HG03378 (cell line): ENCODE results near the gene OR4M1.
"Not testable (repeated sequence)": the region's sequence is repeated elsewhere in the genome, so short reads cannot be mapped to it uniquely, and the experiment has no call there.

Experiments used
- ATAC-seq: cut with Tn5 transposase; IDR thresholded peaks from one replicate; pipeline ENCODE4 v1.9.1; 2021; ENCODE audit warnings: mild to moderate bottlenecking, moderate library complexity; ENCODE audit not compliant: unreplicated experiment

The OR4M1 gene

GRCh38 chr14:19773204-19773603, at the start of gene OR4M1:
TSS of gene OR4M1 (plus strand) at chr14:19773504. CDS start at chr14:19780323, 6,819 bp downstream.
- not testable (repeated sequence) for ATAC-seq

- ATAC-seq = no peak
These were observed 43.9 kb upstream of the OR4M1 start for GRCh38 chr14:19729359-19729758.

GRCh38 chr14:19729763-19730162, 43.5 kb upstream of the OR4M1 start:
- ATAC-seq = no peak

- ATAC-seq = not testable (repeated sequence)
These were observed 39.4 kb upstream of the OR4M1 start for GRCh38 chr14:19733893-19734292.

GRCh38 chr14:19743256-19743655, 30.0 kb upstream of the OR4M1 start, which contains the start of gene OR4Q3:
TSS of gene OR4Q3 (plus strand) at chr14:19743571.
- no peak for ATAC-seq

GRCh38 chr14:19752316-19752715, 21.0 kb upstream of the OR4M1 start:
- ATAC-seq = not testable (repeated sequence)

GRCh38 chr14:19754172-19754571, 19.1 kb upstream of the OR4M1 start:
- ATAC-seq = no peak

- peak; percentile 9 for ATAC-seq
These were observed 1.8 kb upstream of the OR4M1 start for GRCh38 chr14:19771491-19771890.

GRCh38 chr14:19771895-19772430, 1.3 kb upstream of the OR4M1 start:
- peak; percentile 54 for ATAC-seq

GRCh38 chr14:19772454-19772853, 850 bp upstream of the OR4M1 start:
- ATAC-seq = peak; percentile 77

GRCh38 chr14:19775587-19775986, 2.3 kb downstream of the OR4M1 start:
- ATAC-seq = no peak

GRCh38 chr14:19785848-19786247, 12.5 kb downstream of the OR4M1 start:
- not testable (repeated sequence) for ATAC-seq

GRCh38 chr14:19787318-19787717, 14.0 kb downstream of the OR4M1 start:
- not testable (repeated sequence) for ATAC-seq

GRCh38 chr14:19788150-19788549, 14.8 kb downstream of the OR4M1 start:
- ATAC-seq = not testable (repeated sequence)

- ATAC-seq = not testable (repeated sequence)
These were observed 23.3 kb downstream of the OR4M1 start for GRCh38 chr14:19796520-19797108.

- no peak for ATAC-seq
These were observed 26.6 kb downstream of the OR4M1 start for GRCh38 chr14:19799880-19800279.

GRCh38 chr14:19800282-19801117, 27.2 kb downstream of the OR4M1 start:
- no peak for ATAC-seq

GRCh38 chr14:19801118-19801464, 27.8 kb downstream of the OR4M1 start:
- ATAC-seq = no peak

GRCh38 chr14:19803470-19803869, 30.2 kb downstream of the OR4M1 start, which contains the start of gene OR4N2:
TSS of gene OR4N2 (plus strand) at chr14:19803770. CDS start at chr14:19827449, 23,679 bp downstream.
- not testable (repeated sequence) for ATAC-seq

- not testable (repeated sequence) for ATAC-seq
These were observed 40.0 kb downstream of the OR4M1 start for GRCh38 chr14:19813171-19813920.

- not testable (repeated sequence) for ATAC-seq
These were observed 46.6 kb downstream of the OR4M1 start for GRCh38 chr14:19819879-19820278.
